ENCODE measurements around the gene COX20. TPM values are rescaled to one million over a fixed set of nuclear protein-coding genes. Genes with fewer than 3 reads are reported as not detected.

Gene COX20
- total and polyA plus RNA-seq, 10 of the 15 experiments (the other 5 are each of a cell fraction or from before 2014, with no cell fraction given), result 22.8 to 112 (median 52.7) TPM

- TF ChIP-seq TAF1 (IDR thresholded peaks at IDR 0.05; ENCODE audit: borderline replicate concordance, low read depth, low read length) (peak; percentile 91), HDGF (IDR thresholded peaks at IDR 0.05) (peak; percentile 25; the same call in 1 of the 2 replicates), YBX1 (IDR thresholded peaks at IDR 0.05) (no peak), HSF1 (IDR thresholded peaks at IDR 0.05; ENCODE audit: low read depth, low read length) (no peak), BCL11A (IDR thresholded peaks at IDR 0.05; ENCODE audit: low read depth, low read length) (no peak), ESRRA (IDR thresholded peaks at IDR 0.05; ENCODE audit: low read length) (no peak; the same call in 1 of the 2 replicates), E2F8 (IDR thresholded peaks at IDR 0.05; ENCODE audit: low read depth, partially characterized antibody) (peak; percentile 40), WRNIP1 (IDR thresholded peaks at IDR 0.05; ENCODE audit: borderline replicate concordance, low read depth, low read length) (no peak), RCOR1 (conservative IDR thresholded peaks at IDR 0.05; ENCODE audit: low read depth, low read length) (no peak), ZBTB4 (CRISPR knock-in tag; IDR thresholded peaks at IDR 0.05) (no peak), TCF7 (IDR thresholded peaks at IDR 0.05; ENCODE audit: borderline replicate concordance) (no peak), BCLAF1 (IDR thresholded peaks at IDR 0.05) (no peak), MEF2B (IDR thresholded peaks at IDR 0.05; ENCODE audit: partially characterized antibody, poor library complexity, severe bottlenecking) (no peak), SREBF2 (IDR thresholded peaks at IDR 0.05; ENCODE audit: low read length) (no peak), ZNF622 (IDR thresholded peaks at IDR 0.05) (no peak), ZNF274 (IDR thresholded peaks at IDR 0.05; ENCODE audit: insufficient read depth, insufficient read length) (no peak)
Observed at GRCh38 chr1:244864253-244865027, 29.0 kb downstream of the COX20 start, which contains the start of gene HNRNPU (continued).
